Gastrocnemius medialis (tissue), 4 donors: ENCODE results near the gene CD79B. TPM values are rescaled to one million over a fixed set of nuclear protein-coding genes. Genes with fewer than 3 reads are reported as not detected.

ENCODE experiments used
- ATAC-seq, 2 donors: fragments of 150-250 bp; one replicate each; pipeline ENCODE4 v1.9.1; 2016
- DNase-seq, 2 donors: peaks; one replicate each; pipeline ENCODE4 v3.0.0-alpha.2; 2019
- H3K27ac ChIP-seq, 4 donors: fragments of 200-600 bp; sonication (generic); 1 replicate in 1 of 4; 2 replicates in 3 of 4; pipeline ENCODE4 v1.5.1; 2016 to 2018; ENCODE audit warnings: mild to moderate bottlenecking in 2 of 4, moderate library complexity in 1 of 4
- H3K27me3 ChIP-seq, 3 donors: fragments of 200-600 bp; sonication (generic) in 2 of 3; 1 replicate in 1 of 3; 2 replicates in 2 of 3; pipeline versions ENCODE4 v1.5.1 to v1.6.0; 2016 to 2019; ENCODE audit warnings: mild to moderate bottlenecking in 1 of 3, moderate library complexity in 1 of 3
- H3K36me3 ChIP-seq, 2 donors: fragments of 200-600 bp; sonication (generic) in 1 of 2; one replicate each; pipeline ENCODE4 v1.5.1; 2017 to 2018
- H3K4me1 ChIP-seq, 2 donors: fragments of 200-600 bp; sonication (generic) in 1 of 2; one replicate each; pipeline ENCODE4 v1.5.1; 2016 to 2017; ENCODE audit warnings: mild to moderate bottlenecking in 2 of 2
- H3K4me3 ChIP-seq, 4 donors: fragments of 200-600 bp; sonication (generic) in 3 of 4; 1 replicate in 1 of 4; 2 replicates in 3 of 4; pipeline ENCODE4 v1.5.1; 2016 to 2019; ENCODE audit warnings: mild to moderate bottlenecking in 2 of 4
- H3K9me3 ChIP-seq, 3 donors: fragments of 200-600 bp; sonication (generic) in 2 of 3; 1 replicate in 1 of 3; 2 replicates in 2 of 3; pipeline ENCODE4 v1.5.1; 2016 to 2019
- CTCF ChIP-seq, 5 experiments: fragments of 450-650 bp in 3 of 5; fragments of 200-600 bp in 2 of 5; sonication (generic) in 2 of 5; IDR thresholded peaks in 4 of 5; conservative IDR thresholded peaks in 1 of 5; 1 replicate in 4 of 5; 2 replicates in 1 of 5; pipeline ENCODE4 v1.5.1; 2016 to 2019; ENCODE audit warnings: antibody characterized with exemption in 5 of 5, mild to moderate bottlenecking in 3 of 5, moderate library complexity in 3 of 5
- POLR2A ChIP-seq, 2 donors: fragments of 450-650 bp; IDR thresholded peaks; one replicate each; pipeline ENCODE4 v1.6.1; 2017; ENCODE audit warnings: antibody characterized with exemption in 2 of 2, mild to moderate bottlenecking in 2 of 2, moderate library complexity in 2 of 2
- in situ Hi-C, 4 donors: fragments of 200-750 bp; cut with MboI; loops; one replicate each; pipeline versions ENCODE4 v1.15.0 to v1.8.0; 2017; ENCODE audit warnings: low sequenced_read_pairs in 4 of 4
- intact Hi-C: fragments of 100-400 bp; cut with DNase I; formaldehyde crosslinking; loops from one replicate; pipeline ENCODE4 v1.15.1; 2023; ENCODE audit warnings: low total_unique reads
- total RNA-seq, 4 donors: library from RNA; depleted of rRNA; stranded (reverse); fragments of >200 nt; gene quantifications; one replicate each; pipeline versions ENCODE4 v1.1.0 to v1.2.3, GENCODE V29; 2016

Gene CD79B
- total RNA-seq, 4 donors from 2014 or later, result 2.2 to 5.1 (median 3.3) TPM

GRCh38 chr17:63929860-63930766 lies 2.0 kb downstream of the CD79B start:
- no peak for TF ChIP-seq CTCF (IDR thresholded peaks at IDR 0.05 in 4 of 5, conservative IDR thresholded peaks at IDR 0.05 in 1 of 5)
- TF ChIP-seq POLR2A (IDR thresholded peaks at IDR 0.05), result no peak

GRCh38 chr17:63928966-63929695 lies 3.0 kb downstream of the CD79B start:
- in situ Hi-C loops (loop anchor here in 2 of 4 donors (10.0 kb wide), 2 partner anchors 86 to 96 kb away; partner anchors contain the start of gene ICAM2 (in 1 of the 2)), intact Hi-C loops (no loop called here)
- Histone ChIP-seq H3K4me3 (no peak overlapping the region), H3K4me1 (peaks cover 13 to 21% of the 10 kb centered on the region in 2 donors), H3K9me3 (no peaks in the 10 kb centered on the region), H3K27ac (no peak overlapping the region), H3K36me3 (no peaks in the 10 kb centered on the region), H3K27me3 (no peaks in the 10 kb centered on the region)
- ATAC-seq, result no peak
- TF ChIP-seq POLR2A (IDR thresholded peaks at IDR 0.05) (no peak), CTCF (IDR thresholded peaks at IDR 0.05 in 4 of 5, conservative IDR thresholded peaks at IDR 0.05 in 1 of 5) (no peak)
- no peak for DNase-seq

More at GRCh38 chr17:63929860-63930766, 2.0 kb downstream of the CD79B start:
- no peaks in the 10 kb centered on the region for H3K9me3 ChIP-seq
- H3K4me3 ChIP-seq, result no peak overlapping the region
- in situ Hi-C loops, result loop anchor here in 2 of 4 donors (10.0 kb wide), 2 partner anchors 85 to 95 kb away; partner anchors contain the start of gene ICAM2 (in 1 of the 2)
- H3K36me3 ChIP-seq, result no peaks in the 10 kb centered on the region
- DNase-seq (no peak), ATAC-seq (peak; percentile 35 to 38)
- intact Hi-C loops, result no loop called here
- peak overlapping the region; percentile 45 to 72 (median 66) for H3K27ac ChIP-seq
- H3K4me1 ChIP-seq, result peaks cover 13 to 21% of the 10 kb centered on the region in 2 donors
- no peaks in the 10 kb centered on the region for H3K27me3 ChIP-seq

GRCh38 chr17:63928172-63928666 lies 3.9 kb downstream of the CD79B start:
- peaks cover 13 to 21% of the 10 kb centered on the region in 2 donors for H3K4me1 ChIP-seq
- in situ Hi-C loops (loop anchor here in 2 of 4 donors (10.0 kb wide), 2 partner anchors 87 to 97 kb away; partner anchors contain the start of gene ICAM2 (in 1 of the 2)), intact Hi-C loops (no loop called here)
- no peaks in the 10 kb centered on the region for H3K9me3 ChIP-seq
- TF ChIP-seq CTCF (IDR thresholded peaks at IDR 0.05 in 4 of 5, conservative IDR thresholded peaks at IDR 0.05 in 1 of 5), result no peak
- no peak for TF ChIP-seq POLR2A (IDR thresholded peaks at IDR 0.05)
- H3K4me3 ChIP-seq, result no peak overlapping the region
- no peaks in the 10 kb centered on the region for H3K27me3 ChIP-seq
- H3K27ac ChIP-seq, result no peak overlapping the region
- no peak for ATAC-seq
- no peak for DNase-seq
- no peaks in the 10 kb centered on the region for H3K36me3 ChIP-seq

GRCh38 chr17:63927464-63928171 lies 4.5 kb downstream of the CD79B start:
- H3K4me1 ChIP-seq, result peaks cover 13 to 21% of the 10 kb centered on the region in 2 donors
- no peaks in the 10 kb centered on the region for H3K27me3 ChIP-seq
- no peak overlapping the region for H3K4me3 ChIP-seq
- DNase-seq (no peak), ATAC-seq (no peak)
- TF ChIP-seq CTCF (IDR thresholded peaks at IDR 0.05 in 4 of 5, conservative IDR thresholded peaks at IDR 0.05 in 1 of 5), result no peak
- no peak for TF ChIP-seq POLR2A (IDR thresholded peaks at IDR 0.05)
- intact Hi-C loops, result no loop called here
- no peak overlapping the region for H3K27ac ChIP-seq
- H3K36me3 ChIP-seq, result no peaks in the 10 kb centered on the region
- in situ Hi-C loops, result loop anchor here in 2 of 4 donors (10.0 kb wide), 2 partner anchors 87 to 97 kb away; partner anchors contain the start of gene ICAM2 (in 1 of the 2)
- H3K9me3 ChIP-seq, result no peaks in the 10 kb centered on the region
